CD4-positive, alpha-beta T cell (primary cell): ENCODE data around the gene CTPS2. TPM values are rescaled to one million over a fixed set of nuclear protein-coding genes. Genes with fewer than 3 reads are reported as not detected.
A peak's percentile ranks its signal among the peaks of the same experiment; 100 is the strongest.

Source experiments
- ATAC-seq: fragments of 200-7000 bp; cut with Tn5 transposase; one replicate; pipeline ENCODE4 v1.10.0; 2022; ENCODE audit warnings: mild to moderate bottlenecking; ENCODE audit not compliant: poor library complexity
- CTCF ChIA-PET: fragments of 350-600 bp; sonication (Branson Sonifier 250); formaldehyde crosslinking; loops from one replicate; lab custom pipeline; 2021; ENCODE audit warnings: antibody characterized with exemption, inconsistent platforms; lab: Charles Lee
- POLR2A ChIA-PET: fragments of 350-600 bp; sonication (Branson Sonifier 250); formaldehyde crosslinking; loops from one replicate; lab custom pipeline; 2021; ENCODE audit warnings: antibody characterized with exemption, inconsistent platforms; lab: Charles Lee
- DNase-seq, 14 experiments: peaks; one replicate each; pipeline ENCODE4 v3.0.0-alpha.2; 2013 to 2020; ENCODE audit warnings: mixed read lengths in 2 of 14
- H3K27ac ChIP-seq, 2 donors: one replicate each; pipeline versions ENCODE4 v1.5.1 to v1.7.0; 2013; ENCODE audit warnings: low read length in 2 of 2, low read depth in 1 of 2, mild to moderate bottlenecking in 1 of 2
- H3K27me3 ChIP-seq, 2 experiments: 1 replicate in 1 of 2; 2 replicates in 1 of 2; pipeline versions ENCODE4 v1.6.1 to v1.7.0; 2013; ENCODE audit warnings: low read length in 2 of 2, control low read depth in 1 of 2, mild to moderate bottlenecking in 1 of 2, moderate library complexity in 1 of 2; ENCODE audit not compliant: insufficient read depth in 2 of 2, control insufficient read depth in 1 of 2
- H3K36me3 ChIP-seq: one replicate; pipeline ENCODE4 v1.6.1; 2013; ENCODE audit warnings: low read length, control low read depth; ENCODE audit not compliant: insufficient read depth
- H3K4me1 ChIP-seq: one replicate; pipeline ENCODE4 v1.6.1; 2013; ENCODE audit warnings: low read length, control low read depth; ENCODE audit not compliant: insufficient read depth
- H3K4me3 ChIP-seq: one replicate; pipeline ENCODE4 v1.5.1; 2013; ENCODE audit warnings: mild to moderate bottlenecking, low read length, moderate library complexity
- H3K9me3 ChIP-seq, 2 experiments: 1 replicate in 1 of 2; 2 replicates in 1 of 2; pipeline versions ENCODE4 v1.6.1 to v1.7.0; 2013; ENCODE audit warnings: low read length in 2 of 2, mild to moderate bottlenecking in 2 of 2, control low read depth in 1 of 2, moderate library complexity in 1 of 2; ENCODE audit not compliant: control insufficient read depth in 1 of 2, insufficient read depth in 1 of 2
- H3K27ac Mint-ChIP-seq: one replicate; pipeline ENCODE4 v1.8.0; 2020; ENCODE audit warnings: mixed read lengths
- H3K27me3 Mint-ChIP-seq: one replicate; pipeline ENCODE4 v1.8.0; 2021; ENCODE audit warnings: mixed read lengths
- H3K36me3 Mint-ChIP-seq: one replicate; pipeline ENCODE4 v1.8.0; 2021; ENCODE audit warnings: low read depth, mixed read lengths
- H3K4me1 Mint-ChIP-seq: one replicate; pipeline ENCODE4 v1.8.0; 2021; ENCODE audit warnings: low read depth, mixed read lengths
- H3K4me3 Mint-ChIP-seq: one replicate; pipeline ENCODE4 v1.8.0; 2020; ENCODE audit warnings: mild to moderate bottlenecking, mixed read lengths
- H3K9me3 Mint-ChIP-seq: one replicate; pipeline ENCODE4 v1.8.0; 2020; ENCODE audit warnings: mixed read lengths
- intact Hi-C, 2 experiments: fragments of 100-400 bp; cut with DNase I in 1 of 2; cut with micrococcal nuclease in 1 of 2; formaldehyde crosslinking; loops; one replicate each; pipeline versions ENCODE4 v1.15.1 to v1.9.0; 2023 to 2025; cut with DNase I, micrococcal nuclease
- total RNA-seq, 174 experiments: library from RNA in 2 of 174; stranded (reverse) in 2 of 174; gene quantifications; one replicate each; pipeline ENCODE4 v1.2.3 and lab custom pipeline; 2021 to 2026
- TF ChIP-seq, protein P1 (sequence below): fragments of 200-600 bp; IDR thresholded peaks from one replicate; pipeline ENCODE4 v1.8.0; 2022; ENCODE audit warnings: antibody characterized with exemption, mild to moderate bottlenecking

Gene CTPS2
- total RNA-seq, 2 experiments from 2014 or later, result 3.8 to 4.6 TPM

DNA sequence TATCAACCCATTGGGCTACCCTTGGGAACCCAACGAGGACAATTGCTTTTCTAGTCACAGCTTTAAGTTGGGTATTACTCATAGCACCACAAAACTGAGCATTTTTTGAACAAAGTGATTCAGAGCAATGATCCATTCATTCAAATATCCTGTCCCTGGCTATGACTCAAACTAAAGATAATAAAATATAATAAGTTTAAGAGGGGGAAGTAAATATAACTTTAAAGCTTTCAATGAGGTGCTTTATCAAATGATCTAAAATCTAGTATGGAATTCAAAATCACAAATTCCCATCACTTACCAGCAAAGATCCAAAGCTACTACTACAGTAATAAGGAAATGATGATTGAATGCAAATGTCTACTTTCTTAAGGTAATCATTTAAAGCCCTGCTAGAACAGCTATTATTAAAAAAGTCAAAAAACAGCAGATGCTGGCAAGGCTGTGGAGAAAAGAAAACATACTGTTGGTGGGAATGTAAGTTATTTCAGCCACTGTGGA is 102.3 kb downstream of the CTPS2 start:
- ATAC-seq (no peak), DNase-seq (no peak)
- POLR2A ChIA-PET, result interaction anchor here (0.7 kb wide), 1 partner anchor 755 kb away, joined by 3 read pairs; no protein-coding TSS in a partner anchor
- CTCF ChIA-PET, result no interaction called here
- Histone ChIP-seq H3K4me3 (no peak overlapping the region), H3K27me3 (no peaks in the 10 kb centered on the region), H3K9me3 (no peaks in the 10 kb centered on the region), H3K4me1 (peaks cover 16% of the 10 kb centered on the region), H3K27ac (no peak overlapping the region), H3K36me3 (no peaks in the 10 kb centered on the region)
- TF ChIP-seq, protein P1, sequence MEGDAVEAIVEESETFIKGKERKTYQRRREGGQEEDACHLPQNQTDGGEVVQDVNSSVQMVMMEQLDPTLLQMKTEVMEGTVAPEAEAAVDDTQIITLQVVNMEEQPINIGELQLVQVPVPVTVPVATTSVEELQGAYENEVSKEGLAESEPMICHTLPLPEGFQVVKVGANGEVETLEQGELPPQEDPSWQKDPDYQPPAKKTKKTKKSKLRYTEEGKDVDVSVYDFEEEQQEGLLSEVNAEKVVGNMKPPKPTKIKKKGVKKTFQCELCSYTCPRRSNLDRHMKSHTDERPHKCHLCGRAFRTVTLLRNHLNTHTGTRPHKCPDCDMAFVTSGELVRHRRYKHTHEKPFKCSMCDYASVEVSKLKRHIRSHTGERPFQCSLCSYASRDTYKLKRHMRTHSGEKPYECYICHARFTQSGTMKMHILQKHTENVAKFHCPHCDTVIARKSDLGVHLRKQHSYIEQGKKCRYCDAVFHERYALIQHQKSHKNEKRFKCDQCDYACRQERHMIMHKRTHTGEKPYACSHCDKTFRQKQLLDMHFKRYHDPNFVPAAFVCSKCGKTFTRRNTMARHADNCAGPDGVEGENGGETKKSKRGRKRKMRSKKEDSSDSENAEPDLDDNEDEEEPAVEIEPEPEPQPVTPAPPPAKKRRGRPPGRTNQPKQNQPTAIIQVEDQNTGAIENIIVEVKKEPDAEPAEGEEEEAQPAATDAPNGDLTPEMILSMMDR, result no peak
- intact Hi-C loops, result no loop called here
- H3K4me1 Mint-ChIP-seq, result peaks cover 16% of the 10 kb centered on the region
- no peaks in the 10 kb centered on the region for H3K9me3 Mint-ChIP-seq
- H3K36me3 Mint-ChIP-seq, result peaks cover 16% of the 10 kb centered on the region
- H3K4me3 Mint-ChIP-seq, result no peak overlapping the region
- H3K27ac Mint-ChIP-seq, result no peak overlapping the region
- no peaks in the 10 kb centered on the region for H3K27me3 Mint-ChIP-seq

DNA sequence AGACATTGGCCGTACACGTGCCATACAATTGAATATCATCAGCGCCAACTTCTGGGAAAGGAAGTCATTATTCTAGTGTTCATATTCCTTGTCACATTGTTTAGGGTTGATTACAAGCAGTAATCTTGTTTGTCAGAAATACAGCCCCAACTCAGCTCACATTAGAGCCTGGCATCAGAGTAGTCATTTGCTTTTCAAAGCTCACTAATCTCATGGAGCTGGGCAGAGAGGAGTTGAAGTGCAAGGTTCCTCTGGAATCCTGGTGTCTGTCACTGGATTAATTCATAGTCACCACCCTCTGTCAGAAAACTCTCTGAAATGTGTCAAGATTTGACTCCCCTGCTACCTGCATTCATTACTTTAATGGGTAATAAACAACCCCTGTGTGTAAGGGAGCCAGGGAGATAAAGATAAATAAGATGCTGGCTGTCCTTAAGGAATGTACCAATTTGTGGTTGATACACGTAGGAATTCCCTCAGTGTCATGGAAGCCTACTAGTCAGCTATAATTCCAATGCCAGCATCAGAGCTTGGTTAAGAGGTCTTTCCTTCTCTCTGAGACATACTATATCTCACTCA is 106.2 kb downstream of the CTPS2 start:
- H3K4me1 ChIP-seq, result peaks cover 33% of the 10 kb centered on the region
- ATAC-seq (no peak), DNase-seq (no peak)
- no peaks in the 10 kb centered on the region for H3K9me3 Mint-ChIP-seq
- intact Hi-C loops, result no loop called here
- H3K27ac ChIP-seq, result no peak overlapping the region
- peaks cover 3% of the 10 kb centered on the region for H3K36me3 Mint-ChIP-seq
- no peaks in the 10 kb centered on the region for H3K27me3 ChIP-seq
- no peak overlapping the region for H3K4me3 ChIP-seq
- TF ChIP-seq, protein P1, result no peak
- H3K36me3 ChIP-seq, result no peaks in the 10 kb centered on the region
- H3K4me1 Mint-ChIP-seq, result peaks cover 34% of the 10 kb centered on the region
- no peaks in the 10 kb centered on the region for H3K9me3 ChIP-seq
- H3K4me3 Mint-ChIP-seq, result no peak overlapping the region
- no peaks in the 10 kb centered on the region for H3K27me3 Mint-ChIP-seq
- POLR2A ChIA-PET, result interaction anchor here (0.6 kb wide), 1 partner anchor 12 kb away, joined by 3 read pairs; no protein-coding TSS in a partner anchor
- CTCF ChIA-PET, result no interaction called here
- peak overlapping the region; percentile 84 for H3K27ac Mint-ChIP-seq

DNA sequence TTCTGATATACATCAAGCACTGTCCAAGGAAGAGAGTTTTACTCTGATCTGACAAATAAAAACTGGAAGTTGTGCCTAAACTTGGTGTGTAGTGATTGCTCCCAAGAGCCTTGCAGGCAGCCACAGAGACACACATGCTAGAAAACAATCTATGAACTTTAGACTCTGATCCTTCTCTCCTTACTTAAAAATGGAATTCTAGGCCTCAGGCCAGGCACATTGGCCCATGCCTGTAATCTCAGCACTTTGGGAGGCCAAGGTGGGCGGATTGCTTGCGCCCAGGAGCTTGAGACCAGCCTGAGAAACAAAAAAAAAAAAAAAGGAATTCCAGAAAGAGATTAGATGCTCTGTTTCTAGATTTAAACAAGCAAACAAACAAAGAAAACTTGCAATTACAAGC is 108.1 kb downstream of the CTPS2 start:
- H3K4me3 Mint-ChIP-seq, result peak overlapping the region; percentile 85
- Histone ChIP-seq H3K4me1 (peaks cover 33% of the 10 kb centered on the region), H3K36me3 (no peaks in the 10 kb centered on the region), H3K27ac (peak overlapping the region; percentile 13 to 78), H3K4me3 (no peak overlapping the region), H3K9me3 (no peaks in the 10 kb centered on the region), H3K27me3 (no peaks in the 10 kb centered on the region)
- peak overlapping the region; percentile 95 for H3K27ac Mint-ChIP-seq
- DNase-seq, result no peak
- TF ChIP-seq, protein P1, result no peak
- CTCF ChIA-PET, result no interaction called here
- ATAC-seq, result no peak
- intact Hi-C loops, result no loop called here
- H3K27me3 Mint-ChIP-seq, result no peaks in the 10 kb centered on the region
- H3K9me3 Mint-ChIP-seq, result no peaks in the 10 kb centered on the region
- peaks cover 34% of the 10 kb centered on the region for H3K4me1 Mint-ChIP-seq
- POLR2A ChIA-PET, result no interaction called here
- H3K36me3 Mint-ChIP-seq, result no peaks in the 10 kb centered on the region
